SK-N-SH (cell line): ENCODE measurements around the gene PDZRN4. TPM values are rescaled to one million over a fixed set of nuclear protein-coding genes. Genes with fewer than 3 reads are reported as not detected.

Experiments used
- CTCF ChIA-PET: fragments of 300-600, 350-600 bp; formaldehyde crosslinking; extraction: SDS; loops from one replicate; lab custom pipeline; 2021; lab: Yijun Ruan, JAX
- POLR2A ChIA-PET: fragments of 350-600 bp; sonication (Branson Sonifier 250); formaldehyde crosslinking; extraction: SDS; loops from one replicate; lab custom pipeline; 2020; ENCODE audit warnings: antibody characterized with exemption, inconsistent platforms; lab: Yijun Ruan, JAX
- DNase-seq: peaks from one replicate; pipeline ENCODE4 v3.0.0; 2012
- H2AFZ ChIP-seq: fragments of 200-600 bp; sonication (generic); 2 replicates; pipeline ENCODE4 v1.8.1; 2016; ENCODE audit warnings: antibody characterized with exemption, mild to moderate bottlenecking, low read depth
- H3F3A ChIP-seq: fragments of 200-600 bp; sonication (generic); replicated peaks from 2 replicates; pipeline ENCODE3; 2016; ENCODE audit warnings: antibody characterized with exemption, mild to moderate bottlenecking; ENCODE audit not compliant: insufficient read depth
- H3K27ac ChIP-seq, 2 experiments: fragments of 200-500 bp in 1 of 2; fragments of 200-600 bp in 1 of 2; sonication (Bioruptor generic) in 1 of 2; sonication (generic), shearing (Covaris generic) in 1 of 2; 2 replicates each; pipeline versions ENCODE4 v1.5.1 to v1.6.1; 2014 to 2016; ENCODE audit warnings: low read depth in 2 of 2, inconsistent platforms in 1 of 2, low read length in 1 of 2, mild to moderate bottlenecking in 1 of 2, mixed read lengths in 1 of 2
- H3K27me3 ChIP-seq: fragments of 200-600 bp; sonication (generic), shearing (Covaris generic); 2 replicates; pipeline ENCODE4 v1.6.1; 2016; ENCODE audit warnings: mixed run types; ENCODE audit not compliant: insufficient read depth
- H3K36me3 ChIP-seq, 2 experiments: fragments of 200-500 bp in 1 of 2; fragments of 200-600 bp in 1 of 2; sonication (Bioruptor generic) in 1 of 2; sonication (generic) in 1 of 2; replicated peaks in 1 of 2; 2 replicates each; pipeline versions ENCODE3 to v1.5.1; 2014 to 2016; ENCODE audit warnings: low read length in 1 of 2, mild to moderate bottlenecking in 1 of 2; ENCODE audit not compliant: insufficient read depth in 2 of 2, control insufficient read depth in 1 of 2
- H3K4me1 ChIP-seq, 2 experiments: fragments of 200-500 bp in 1 of 2; fragments of 200-600 bp in 1 of 2; sonication (Bioruptor generic) in 1 of 2; sonication (generic), shearing (Covaris generic) in 1 of 2; 2 replicates each; pipeline versions ENCODE4 v1.5.1 to v1.6.1; 2014 to 2016; ENCODE audit warnings: low read depth in 1 of 2, low read length in 1 of 2, mixed run types in 1 of 2; ENCODE audit not compliant: insufficient read depth in 2 of 2, control insufficient read depth in 1 of 2
- H3K4me2 ChIP-seq: fragments of 200-600 bp; sonication (generic), shearing (Covaris generic); 2 replicates; pipeline ENCODE4 v1.6.1; 2017; ENCODE audit warnings: mixed run types
- H3K4me3 ChIP-seq, 2 experiments: fragments of 200-500 bp in 1 of 2; fragments of 200-600 bp in 1 of 2; sonication (Bioruptor generic) in 1 of 2; sonication (generic), shearing (Covaris generic) in 1 of 2; 2 replicates each; pipeline versions ENCODE4 v1.5.1 to v1.8.1; 2014 to 2016; ENCODE audit warnings: low read depth in 2 of 2, inconsistent platforms in 1 of 2, low read length in 1 of 2, mild to moderate bottlenecking in 1 of 2, mixed read lengths in 1 of 2, moderate library complexity in 1 of 2
- H3K79me2 ChIP-seq: fragments of 200-600 bp; sonication (generic); 2 replicates; pipeline ENCODE4 v1.8.1; 2017; ENCODE audit warnings: mild to moderate bottlenecking; ENCODE audit not compliant: insufficient read depth
- H3K9ac ChIP-seq: fragments of 200-600 bp; sonication (generic); 2 replicates; pipeline ENCODE4 v1.6.1; 2017; ENCODE audit warnings: mixed run types
- H3K9me2 ChIP-seq: fragments of 200-600 bp; sonication (generic); 2 replicates; pipeline ENCODE4 v1.6.1; 2017; ENCODE audit warnings: mixed run types
- H3K9me3 ChIP-seq: fragments of 200-600 bp; sonication (generic); 2 replicates; pipeline ENCODE4 v1.6.1; 2017; ENCODE audit warnings: mixed run types, mild to moderate bottlenecking, moderate library complexity
- H4K20me1 ChIP-seq: fragments of 200-600 bp; sonication (generic); 2 replicates; pipeline ENCODE4 v1.6.1; 2017; ENCODE audit warnings: mild to moderate bottlenecking, mixed run types; ENCODE audit not compliant: insufficient read depth
- EP300 ChIP-seq, 2 experiments: IDR thresholded peaks; 2 replicates each; pipeline versions ENCODE4 v1.4.0 to v1.6.1; 2012; ENCODE audit warnings: borderline replicate concordance in 1 of 2, low read depth in 1 of 2, low read length in 1 of 2
- EZH2phosphoT487 ChIP-seq: fragments of 200-600 bp; sonication (generic); IDR thresholded peaks from 2 replicates; pipeline ENCODE4 v1.6.1; 2017; ENCODE audit warnings: low read depth, mixed run types, mild to moderate bottlenecking, antibody characterized with exemption, moderate library complexity, borderline replicate concordance
- FOSL2 ChIP-seq: IDR thresholded peaks from 2 replicates; pipeline ENCODE4 v1.4.0; 2012; ENCODE audit warnings: low read depth, mild to moderate bottlenecking, moderate library complexity, borderline replicate concordance
- FOXJ3 ChIP-seq: sonication (generic); formaldehyde crosslinking; IDR thresholded peaks from 2 replicates; pipeline ENCODE4 v1.5.1; 2020; ENCODE audit warnings: mild to moderate bottlenecking, missing genetic modification reagents
- FOXM1 ChIP-seq: IDR thresholded peaks from 2 replicates; pipeline ENCODE4 v1.4.0; 2012; ENCODE audit warnings: low read depth, mild to moderate bottlenecking
- GABPA ChIP-seq: IDR thresholded peaks from 2 replicates; pipeline ENCODE4 v1.4.0; 2012; ENCODE audit warnings: low read depth, mild to moderate bottlenecking
- MEF2A ChIP-seq: IDR thresholded peaks from 2 replicates; pipeline ENCODE4 v1.4.0; 2012; ENCODE audit warnings: low read depth, borderline replicate concordance
- NRF1 ChIP-seq: IDR thresholded peaks from 2 replicates; pipeline ENCODE4 v1.6.1; 2012; ENCODE audit warnings: low read depth, mild to moderate bottlenecking, low read length
- POLR2AphosphoS5 ChIP-seq: IDR thresholded peaks from 2 replicates; pipeline ENCODE4 v1.6.1; 2012; ENCODE audit warnings: low read depth, low read length
- RCOR1 ChIP-seq: fragments of 150-350 bp; IDR thresholded peaks from 2 replicates; pipeline ENCODE4 v1.6.1; 2017; ENCODE audit warnings: antibody characterized with exemption, low read length
- RFX5 ChIP-seq: IDR thresholded peaks from 2 replicates; pipeline ENCODE4 v1.6.1; 2012; ENCODE audit warnings: mild to moderate bottlenecking, improper control_type of control experiment, low read length
- SMC3 ChIP-seq: IDR thresholded peaks from 2 replicates; pipeline ENCODE4 v1.6.1; 2012; ENCODE audit warnings: low read depth, low read length, improper control_type of control experiment
- TAF1 ChIP-seq: IDR thresholded peaks from 2 replicates; pipeline ENCODE4 v1.6.1; 2012; ENCODE audit warnings: low read depth, mild to moderate bottlenecking, low read length, moderate library complexity, borderline replicate concordance
- YY1 ChIP-seq: IDR thresholded peaks from 2 replicates; pipeline ENCODE4 v1.4.0; 2012; ENCODE audit warnings: low read depth, mild to moderate bottlenecking
- WGBS: methylation state at CpG from one replicate; pipeline ENCODE4 v1.1.6; 2017; ENCODE audit warnings: low lambda C conversion rate; 5-methylcytosine and 5-hydroxymethylcytosine counted together
- polyA plus RNA-seq, 3 experiments: library from polyadenylated mRNA; depleted of rRNA; stranded (reverse); fragments of >200 nt; gene quantifications; 2 replicates each; pipeline ENCODE4 v1.2.3, GENCODE V29; 2012
- TF ChIP-seq, protein P1 (sequence below): IDR thresholded peaks from 2 replicates; pipeline ENCODE4 v1.4.0; 2012; ENCODE audit warnings: low read depth
- TF ChIP-seq, protein P2 (sequence below): IDR thresholded peaks from 2 replicates; pipeline ENCODE4 v1.4.0; 2012; ENCODE audit warnings: low read depth, borderline replicate concordance
- TF ChIP-seq, protein P3 (sequence below): IDR thresholded peaks from 2 replicates; pipeline ENCODE4 v1.4.0; 2012; ENCODE audit warnings: low read depth, borderline replicate concordance
- TF ChIP-seq, protein P4 (sequence below): fragments of 200-600 bp; sonication (generic); IDR thresholded peaks from 2 replicates; pipeline ENCODE4 v1.6.1; 2017; ENCODE audit warnings: antibody characterized with exemption, mild to moderate bottlenecking, moderate library complexity
- TF ChIP-seq, protein P5 (sequence below): IDR thresholded peaks from 2 replicates; pipeline ENCODE4; 2012

Gene PDZRN4
- polyA plus RNA-seq, 1 of the 3 experiments (the other 2 are of a cell fraction): 0.02 TPM

DNA sequence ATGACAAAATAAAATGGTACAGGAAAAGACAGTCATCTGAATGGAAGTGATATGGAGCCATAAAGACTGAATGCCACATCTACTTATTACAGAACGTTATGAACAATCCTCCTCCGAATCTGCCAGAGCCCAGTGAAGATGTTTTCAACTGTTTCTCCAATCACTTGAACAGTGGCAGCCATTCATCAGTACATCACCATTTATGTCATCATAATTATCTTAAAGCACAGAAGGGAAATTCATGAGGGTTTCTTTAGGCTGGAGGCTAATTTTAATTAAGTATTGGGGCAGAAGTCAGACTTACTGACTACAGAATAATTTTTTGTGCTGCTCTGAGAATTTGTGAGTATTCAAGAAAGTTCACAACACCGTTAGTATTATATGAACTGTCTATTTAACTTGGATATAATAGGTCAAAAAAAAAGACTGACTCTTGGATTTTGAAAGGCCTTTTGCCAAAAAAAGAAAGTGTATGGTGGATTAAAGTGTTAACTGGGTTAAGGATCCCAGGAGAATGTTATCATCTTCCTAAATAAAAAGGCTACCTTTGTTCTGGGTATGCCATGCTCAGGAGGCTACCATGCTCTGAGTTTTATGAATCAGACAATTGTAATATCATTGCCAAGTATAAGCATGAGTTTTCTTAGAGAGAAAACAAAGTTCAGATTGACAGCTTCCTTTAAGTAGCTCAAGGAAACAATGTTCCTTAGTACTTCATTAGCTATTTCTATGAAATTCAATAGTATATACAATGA, 40.1 kb downstream of the PDZRN4 start:
- no peaks in the 10 kb centered on the region for H3K27me3 ChIP-seq
- no peaks in the 10 kb centered on the region for H3K9me2 ChIP-seq
- WGBS: 23% methylated on average over 3 of the region's 3 CpGs
- no peaks in the 10 kb centered on the region for H3K9me3 ChIP-seq
- POLR2A ChIA-PET: no interaction called here
- no peak overlapping the region for H2AFZ ChIP-seq
- CTCF ChIA-PET: no interaction called here
- H3K36me3 ChIP-seq: no peaks in the 10 kb centered on the region
- no peaks in the 10 kb centered on the region for H3F3A ChIP-seq
- no peak overlapping the region for H3K27ac ChIP-seq
- DNase-seq: no peak
- no peaks in the 10 kb centered on the region for H3K79me2 ChIP-seq
- no peaks in the 10 kb centered on the region for H4K20me1 ChIP-seq
- no peak overlapping the region for H3K4me2 ChIP-seq
- H3K4me3 ChIP-seq: no peak overlapping the region
- TF ChIP-seq, protein P1, sequence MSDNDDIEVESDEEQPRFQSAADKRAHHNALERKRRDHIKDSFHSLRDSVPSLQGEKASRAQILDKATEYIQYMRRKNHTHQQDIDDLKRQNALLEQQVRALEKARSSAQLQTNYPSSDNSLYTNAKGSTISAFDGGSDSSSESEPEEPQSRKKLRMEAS: no peak
- TF ChIP-seq EZH2phosphoT487 (no peak), FOXM1 (no peak), NRF1 (no peak), SMC3 (no peak), YY1 (no peak), RCOR1 (no peak), EP300 (IDR thresholded peaks at IDR 0.05; ENCODE audit: borderline replicate concordance in 1 of 2, low read depth in 1 of 2, low read length in 1 of 2) (no peak), RFX5 (no peak), FOSL2 (no peak)
- H3K4me1 ChIP-seq: no peaks in the 10 kb centered on the region
- H3K9ac ChIP-seq: no peak overlapping the region

DNA sequence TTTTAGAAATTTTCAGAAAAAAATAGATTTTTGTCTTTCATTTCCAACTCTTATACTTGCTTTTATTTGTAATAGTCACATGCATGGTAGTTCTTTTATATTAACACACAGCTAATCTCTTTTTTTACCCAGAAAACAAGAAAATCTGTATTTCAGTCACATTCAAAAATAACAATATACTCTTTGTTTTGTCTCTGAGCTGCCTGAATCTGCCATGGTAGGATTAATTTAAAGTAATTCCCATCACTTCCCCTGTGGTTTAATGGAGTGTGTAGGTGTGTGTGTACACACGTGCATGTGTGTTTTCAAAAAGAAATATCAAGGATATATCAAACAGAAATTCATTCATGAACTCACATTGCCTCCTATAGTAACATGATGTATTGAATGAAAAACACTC, 42.6 kb downstream of the PDZRN4 start:
- 17% methylated on average over 1 of the region's 1 CpG for WGBS
- POLR2A ChIA-PET: no interaction called here
- Histone ChIP-seq H3K9me3 (no peaks in the 10 kb centered on the region), H3K79me2 (no peaks in the 10 kb centered on the region), H3K27me3 (no peaks in the 10 kb centered on the region), H4K20me1 (no peaks in the 10 kb centered on the region), H2AFZ (no peak overlapping the region), H3K9me2 (no peaks in the 10 kb centered on the region), H3F3A (no peaks in the 10 kb centered on the region), H3K4me1 (no peaks in the 10 kb centered on the region), H3K4me2 (no peak overlapping the region), H3K27ac (no peak overlapping the region), H3K9ac (no peak overlapping the region), H3K36me3 (no peaks in the 10 kb centered on the region), H3K4me3 (no peak overlapping the region)
- TF ChIP-seq EZH2phosphoT487 (no peak), POLR2AphosphoS5 (no peak), TAF1 (no peak), FOXJ3 (no peak), GABPA (no peak), MEF2A (no peak)
- TF ChIP-seq, protein P2, sequence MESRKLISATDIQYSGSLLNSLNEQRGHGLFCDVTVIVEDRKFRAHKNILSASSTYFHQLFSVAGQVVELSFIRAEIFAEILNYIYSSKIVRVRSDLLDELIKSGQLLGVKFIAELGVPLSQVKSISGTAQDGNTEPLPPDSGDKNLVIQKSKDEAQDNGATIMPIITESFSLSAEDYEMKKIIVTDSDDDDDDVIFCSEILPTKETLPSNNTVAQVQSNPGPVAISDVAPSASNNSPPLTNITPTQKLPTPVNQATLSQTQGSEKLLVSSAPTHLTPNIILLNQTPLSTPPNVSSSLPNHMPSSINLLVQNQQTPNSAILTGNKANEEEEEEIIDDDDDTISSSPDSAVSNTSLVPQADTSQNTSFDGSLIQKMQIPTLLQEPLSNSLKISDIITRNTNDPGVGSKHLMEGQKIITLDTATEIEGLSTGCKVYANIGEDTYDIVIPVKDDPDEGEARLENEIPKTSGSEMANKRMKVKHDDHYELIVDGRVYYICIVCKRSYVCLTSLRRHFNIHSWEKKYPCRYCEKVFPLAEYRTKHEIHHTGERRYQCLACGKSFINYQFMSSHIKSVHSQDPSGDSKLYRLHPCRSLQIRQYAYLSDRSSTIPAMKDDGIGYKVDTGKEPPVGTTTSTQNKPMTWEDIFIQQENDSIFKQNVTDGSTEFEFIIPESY: no peak
- TF ChIP-seq, protein P3, sequence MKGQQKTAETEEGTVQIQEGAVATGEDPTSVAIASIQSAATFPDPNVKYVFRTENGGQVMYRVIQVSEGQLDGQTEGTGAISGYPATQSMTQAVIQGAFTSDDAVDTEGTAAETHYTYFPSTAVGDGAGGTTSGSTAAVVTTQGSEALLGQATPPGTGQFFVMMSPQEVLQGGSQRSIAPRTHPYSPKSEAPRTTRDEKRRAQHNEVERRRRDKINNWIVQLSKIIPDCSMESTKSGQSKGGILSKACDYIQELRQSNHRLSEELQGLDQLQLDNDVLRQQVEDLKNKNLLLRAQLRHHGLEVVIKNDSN: no peak
- TF ChIP-seq, protein P4, sequence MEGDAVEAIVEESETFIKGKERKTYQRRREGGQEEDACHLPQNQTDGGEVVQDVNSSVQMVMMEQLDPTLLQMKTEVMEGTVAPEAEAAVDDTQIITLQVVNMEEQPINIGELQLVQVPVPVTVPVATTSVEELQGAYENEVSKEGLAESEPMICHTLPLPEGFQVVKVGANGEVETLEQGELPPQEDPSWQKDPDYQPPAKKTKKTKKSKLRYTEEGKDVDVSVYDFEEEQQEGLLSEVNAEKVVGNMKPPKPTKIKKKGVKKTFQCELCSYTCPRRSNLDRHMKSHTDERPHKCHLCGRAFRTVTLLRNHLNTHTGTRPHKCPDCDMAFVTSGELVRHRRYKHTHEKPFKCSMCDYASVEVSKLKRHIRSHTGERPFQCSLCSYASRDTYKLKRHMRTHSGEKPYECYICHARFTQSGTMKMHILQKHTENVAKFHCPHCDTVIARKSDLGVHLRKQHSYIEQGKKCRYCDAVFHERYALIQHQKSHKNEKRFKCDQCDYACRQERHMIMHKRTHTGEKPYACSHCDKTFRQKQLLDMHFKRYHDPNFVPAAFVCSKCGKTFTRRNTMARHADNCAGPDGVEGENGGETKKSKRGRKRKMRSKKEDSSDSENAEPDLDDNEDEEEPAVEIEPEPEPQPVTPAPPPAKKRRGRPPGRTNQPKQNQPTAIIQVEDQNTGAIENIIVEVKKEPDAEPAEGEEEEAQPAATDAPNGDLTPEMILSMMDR: no peak
- TF ChIP-seq, protein P5, sequence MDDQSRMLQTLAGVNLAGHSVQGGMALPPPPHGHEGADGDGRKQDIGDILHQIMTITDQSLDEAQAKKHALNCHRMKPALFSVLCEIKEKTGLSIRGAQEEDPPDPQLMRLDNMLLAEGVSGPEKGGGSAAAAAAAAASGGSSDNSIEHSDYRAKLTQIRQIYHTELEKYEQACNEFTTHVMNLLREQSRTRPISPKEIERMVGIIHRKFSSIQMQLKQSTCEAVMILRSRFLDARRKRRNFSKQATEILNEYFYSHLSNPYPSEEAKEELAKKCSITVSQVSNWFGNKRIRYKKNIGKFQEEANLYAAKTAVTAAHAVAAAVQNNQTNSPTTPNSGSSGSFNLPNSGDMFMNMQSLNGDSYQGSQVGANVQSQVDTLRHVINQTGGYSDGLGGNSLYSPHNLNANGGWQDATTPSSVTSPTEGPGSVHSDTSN: no peak
- CTCF ChIA-PET: interaction anchor here (0.6 to 0.7 kb wide), 2 partner anchors 9 to 64 kb away, joined by 3 read pairs; no protein-coding TSS in a partner anchor
- DNase-seq: no peak
